HCT116 (cell line): ENCODE data around the gene PLEKHM1.

ENCODE experiments used
- CEBPB ChIP-seq: IDR thresholded peaks from 2 replicates; pipeline ENCODE4 v1.6.1; 2012; ENCODE audit warnings: low read depth
- EGR1 ChIP-seq: IDR thresholded peaks from 2 replicates; pipeline ENCODE4 v1.6.1; 2012; ENCODE audit warnings: low read depth
- ELF1 ChIP-seq: IDR thresholded peaks from 2 replicates; pipeline ENCODE4 v1.6.1; 2012; ENCODE audit warnings: low read depth, borderline replicate concordance
- EZH2 ChIP-seq: fragments of 200-600 bp; sonication (generic); IDR thresholded peaks from 2 replicates; pipeline ENCODE4 v1.6.1; 2017; ENCODE audit warnings: antibody characterized with exemption, mixed run types
- EZH2phosphoT487 ChIP-seq: fragments of 200-600 bp; IDR thresholded peaks from 2 replicates; pipeline ENCODE4 v1.6.1; 2018; ENCODE audit warnings: antibody characterized with exemption, borderline replicate concordance
- JUND ChIP-seq: IDR thresholded peaks from 2 replicates; pipeline ENCODE4 v1.6.1; 2012
- POLR2A ChIP-seq: IDR thresholded peaks from 2 replicates; pipeline ENCODE4 v1.7.0; 2011; ENCODE audit warnings: borderline replicate concordance; ENCODE audit not compliant: insufficient read depth, insufficient read length; ENCODE audit errors: extremely low read depth
- POLR2AphosphoS5 ChIP-seq: IDR thresholded peaks from 2 replicates; pipeline ENCODE4 v1.6.1; 2011; ENCODE audit warnings: mild to moderate bottlenecking, low read depth, low read length, moderate library complexity
- RAD21 ChIP-seq: IDR thresholded peaks from 2 replicates; pipeline ENCODE4 v1.6.1; 2012; ENCODE audit warnings: low read depth, mild to moderate bottlenecking
- ZNF274 ChIP-seq: fragments of 200-500 bp; sonication (Bioruptor generic); IDR thresholded peaks from 2 replicates; pipeline ENCODE4 v1.6.1; 2014; ENCODE audit warnings: mild to moderate bottlenecking, low read depth, low read length, inconsistent platforms
- TF ChIP-seq, protein P1 (sequence below), 3 experiments: fragments of 200-600 bp in 1 of 3; sonication (generic) in 1 of 3; IDR thresholded peaks in 2 of 3; conservative IDR thresholded peaks in 1 of 3; 2 replicates each; pipeline ENCODE4 v1.5.1; 2012 to 2017; ENCODE audit warnings: low read depth in 2 of 3, low read length in 2 of 3, antibody characterized with exemption in 1 of 3, borderline replicate concordance in 1 of 3, control low read depth in 1 of 3, mild to moderate bottlenecking in 1 of 3, mixed read lengths in 1 of 3, mixed run types in 1 of 3, moderate library complexity in 1 of 3; ENCODE audit not compliant: insufficient read depth in 1 of 3
- TF ChIP-seq, protein P2 (sequence below): IDR thresholded peaks from 2 replicates; pipeline ENCODE4 v1.6.1; 2012
- TF ChIP-seq, protein P3 (sequence below): IDR thresholded peaks from 2 replicates; pipeline ENCODE4 v1.6.1; 2012

DNA sequence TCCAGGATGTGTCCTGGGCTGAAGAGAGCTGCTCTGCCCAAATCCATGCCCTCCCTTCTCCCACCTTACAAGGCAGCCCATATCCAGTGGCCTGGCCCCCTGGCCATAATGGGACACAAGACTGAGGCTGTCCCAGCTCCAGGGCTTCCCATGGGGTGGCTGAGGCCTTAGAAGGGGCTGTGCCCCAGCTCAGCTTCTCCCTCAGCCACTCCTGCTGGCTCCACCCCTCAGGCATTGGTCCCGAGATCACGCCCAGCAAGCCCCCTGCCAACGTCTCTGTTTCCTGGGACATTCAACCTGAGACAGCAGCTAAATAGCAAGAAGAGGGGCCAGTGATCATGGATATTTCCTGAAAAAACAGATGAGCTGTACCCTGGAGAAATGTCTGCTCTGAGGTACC lies 101.2 kb downstream of the PLEKHM1 start:
- TF ChIP-seq, protein P1, sequence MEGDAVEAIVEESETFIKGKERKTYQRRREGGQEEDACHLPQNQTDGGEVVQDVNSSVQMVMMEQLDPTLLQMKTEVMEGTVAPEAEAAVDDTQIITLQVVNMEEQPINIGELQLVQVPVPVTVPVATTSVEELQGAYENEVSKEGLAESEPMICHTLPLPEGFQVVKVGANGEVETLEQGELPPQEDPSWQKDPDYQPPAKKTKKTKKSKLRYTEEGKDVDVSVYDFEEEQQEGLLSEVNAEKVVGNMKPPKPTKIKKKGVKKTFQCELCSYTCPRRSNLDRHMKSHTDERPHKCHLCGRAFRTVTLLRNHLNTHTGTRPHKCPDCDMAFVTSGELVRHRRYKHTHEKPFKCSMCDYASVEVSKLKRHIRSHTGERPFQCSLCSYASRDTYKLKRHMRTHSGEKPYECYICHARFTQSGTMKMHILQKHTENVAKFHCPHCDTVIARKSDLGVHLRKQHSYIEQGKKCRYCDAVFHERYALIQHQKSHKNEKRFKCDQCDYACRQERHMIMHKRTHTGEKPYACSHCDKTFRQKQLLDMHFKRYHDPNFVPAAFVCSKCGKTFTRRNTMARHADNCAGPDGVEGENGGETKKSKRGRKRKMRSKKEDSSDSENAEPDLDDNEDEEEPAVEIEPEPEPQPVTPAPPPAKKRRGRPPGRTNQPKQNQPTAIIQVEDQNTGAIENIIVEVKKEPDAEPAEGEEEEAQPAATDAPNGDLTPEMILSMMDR (IDR thresholded peaks at IDR 0.05 in 2 of 3, conservative IDR thresholded peaks at IDR 0.05 in 1 of 3; ENCODE audit: borderline replicate concordance in 1 of 3, insufficient read depth in 1 of 3, low read depth in 2 of 3, low read length in 2 of 3) = no peak
- TF ChIP-seq, protein P2, sequence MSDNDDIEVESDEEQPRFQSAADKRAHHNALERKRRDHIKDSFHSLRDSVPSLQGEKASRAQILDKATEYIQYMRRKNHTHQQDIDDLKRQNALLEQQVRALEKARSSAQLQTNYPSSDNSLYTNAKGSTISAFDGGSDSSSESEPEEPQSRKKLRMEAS = no peak
- TF ChIP-seq ELF1 (no peak), JUND (no peak), POLR2A (no peak), RAD21 (no peak), ZNF274 (no peak), EZH2phosphoT487 (no peak), CEBPB (no peak), POLR2AphosphoS5 (no peak), EZH2 (no peak), EGR1 (no peak)
- TF ChIP-seq, protein P3, sequence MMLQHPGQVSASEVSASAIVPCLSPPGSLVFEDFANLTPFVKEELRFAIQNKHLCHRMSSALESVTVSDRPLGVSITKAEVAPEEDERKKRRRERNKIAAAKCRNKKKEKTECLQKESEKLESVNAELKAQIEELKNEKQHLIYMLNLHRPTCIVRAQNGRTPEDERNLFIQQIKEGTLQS = no peak
